ENCODE measurements around the gene BIN2. TPM values are rescaled to one million over a fixed set of nuclear protein-coding genes. Genes with fewer than 3 reads are reported as not detected.
A peak's percentile ranks its signal among the peaks of the same experiment; 100 is the strongest.

BIN2 gene
- total and polyA plus RNA-seq, 9 of the 15 experiments (the other 6 are each of a cell fraction or from before 2014, with no cell fraction given), result 0.04 to 0.39 (median 0.25) TPM; not detected in 1

DNA sequence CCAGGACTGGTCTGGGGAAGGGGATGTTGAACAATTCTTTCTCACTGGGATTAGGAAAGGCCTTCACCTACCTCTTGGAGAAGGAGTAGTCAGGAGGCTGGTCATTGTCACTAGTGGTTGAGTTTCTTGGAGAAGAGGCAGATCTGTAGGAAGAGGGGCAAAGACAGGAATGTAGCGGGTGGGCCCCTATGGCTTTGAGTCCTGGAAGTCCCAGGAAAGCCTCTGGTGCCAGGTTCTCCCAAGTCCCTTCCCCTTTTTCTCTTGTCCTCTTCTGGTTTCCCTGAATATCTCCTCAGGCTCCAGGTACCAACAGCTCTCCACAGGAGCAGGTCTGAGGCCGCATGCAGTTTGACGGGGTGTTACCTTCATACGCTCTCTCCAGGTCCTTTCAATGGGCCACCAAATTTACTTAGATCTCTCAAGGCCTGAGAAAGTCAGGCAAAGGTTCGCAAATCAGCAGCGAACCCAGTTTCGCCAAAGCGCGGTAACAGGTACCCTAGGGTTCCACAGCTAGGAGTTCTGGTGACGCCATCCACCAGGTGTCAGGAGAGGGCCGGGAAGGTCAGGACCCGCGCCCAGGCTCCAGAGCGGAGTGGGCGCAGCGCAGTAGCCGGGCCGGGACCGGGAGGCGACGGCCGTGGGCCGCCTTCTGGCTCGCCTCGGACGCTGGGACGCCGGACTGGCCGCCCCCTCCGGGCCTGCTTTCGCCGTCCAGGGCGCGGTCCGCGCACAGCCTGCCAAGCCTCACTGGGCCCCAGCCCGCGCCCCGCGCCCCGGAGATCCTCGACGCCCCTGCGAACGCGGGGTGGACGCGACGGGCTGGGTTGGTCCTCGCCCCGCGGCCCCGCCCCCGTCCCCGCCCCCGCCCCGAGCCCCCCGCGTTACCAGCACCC lies 54.6 kb downstream of the BIN2 start (continued):
- TF ChIP-seq FOXA1 (IDR thresholded peaks at IDR 0.05; ENCODE audit: borderline replicate concordance), result no peak
- TF ChIP-seq YY1 (IDR thresholded peaks at IDR 0.05; ENCODE audit: borderline replicate concordance in 1 of 3, control insufficient read depth in 1 of 3, extremely low read depth in 1 of 3, insufficient read depth in 3 of 3, insufficient read length in 1 of 3, insufficient replicate concordance in 2 of 3, low read depth in 1 of 3, low read length in 2 of 3), result peak in 2 of 3 experiments; percentile 19 to 33
- TF ChIP-seq ZFPM2 (CRISPR knock-in tag; IDR thresholded peaks at IDR 0.05), result no peak
- TF ChIP-seq MAZ (CRISPR knock-in tag; conservative IDR thresholded peaks at IDR 0.05 in 1 of 2, IDR thresholded peaks at IDR 0.05 in 1 of 2), result peak in 1 of 2 experiments; percentile 30; a peak in 2 of 4 replicates
- TF ChIP-seq ZBTB1 (CRISPR knock-in tag; IDR thresholded peaks at IDR 0.05; ENCODE audit: borderline replicate concordance, low read depth), result no peak
- no peak for TF ChIP-seq ZKSCAN8 (CRISPR knock-in tag; IDR thresholded peaks at IDR 0.05)
- peak in 1 of 2 experiments; percentile 72 for TF ChIP-seq E2F6 (IDR thresholded peaks at IDR 0.05; ENCODE audit: borderline replicate concordance in 1 of 2, extremely low read depth in 1 of 2, insufficient read depth in 1 of 2, insufficient read length in 1 of 2, low read depth in 1 of 2, low read length in 1 of 2, poor library complexity in 1 of 2, severe bottlenecking in 1 of 2)

Data from K562 (cell line).